IMR-90 (cell line): Measurements from ENCODE around the gene DYRK3. TPM values are rescaled to one million over a fixed set of nuclear protein-coding genes. Genes with fewer than 3 reads are reported as not detected.

Experiments
- ATAC-seq: fragments of 200-7000 bp; cut with Tn5 transposase; 2 replicates; pipeline ENCODE4 v1.9.1; 2020; ENCODE audit warnings: low read depth, mild to moderate bottlenecking, moderate library complexity
- BruUV-seq: library from RNA; stranded (reverse); fragments of 400-500 nt; replicated peaks from 2 replicates; lab custom pipeline; 2021; lab: Mats Ljungman, UMichigan
- CTCF ChIA-PET: fragments of 300-600 bp; formaldehyde crosslinking; extraction: SDS; loops from one replicate; lab custom pipeline; 2021; ENCODE audit warnings: antibody characterized with exemption; lab: Yijun Ruan, JAX
- POLR2A ChIA-PET: fragments of 300-600 bp; sonication (Branson Sonifier 250); formaldehyde crosslinking; loops from one replicate; lab custom pipeline; 2022; ENCODE audit warnings: antibody characterized with exemption; ENCODE audit not compliant: unreplicated experiment; lab: Charles Lee
- DNase-seq: peaks from one replicate; pipeline ENCODE4 v3.0.0; 2013
- H2AFZ ChIP-seq: replicated peaks from 2 replicates; pipeline ENCODE3; 2013; ENCODE audit warnings: low read length, mild to moderate bottlenecking; ENCODE audit not compliant: poor library complexity
- H2AK5ac ChIP-seq: 2 replicates; pipeline ENCODE4 v1.6.1; 2013; ENCODE audit warnings: low read depth, low read length, inconsistent platforms
- H2AK9ac ChIP-seq: replicated peaks from 2 replicates; pipeline ENCODE3; 2013; ENCODE audit warnings: mild to moderate bottlenecking, low read depth, low read length, moderate library complexity; ENCODE audit not compliant: poor library complexity
- H2BK120ac ChIP-seq: 2 replicates; pipeline ENCODE4 v1.6.1; 2013; ENCODE audit warnings: low read depth, low read length, inconsistent platforms
- H2BK15ac ChIP-seq: 3 replicates; pipeline ENCODE4 v1.6.1; 2013; ENCODE audit warnings: low read depth, low read length, inconsistent platforms
- H2BK20ac ChIP-seq: 2 replicates; pipeline ENCODE4 v1.6.1; 2013; ENCODE audit warnings: low read depth, mild to moderate bottlenecking, inconsistent platforms, low read length, moderate library complexity
- H2BK5ac ChIP-seq: 2 replicates; pipeline ENCODE4 v1.6.1; 2013; ENCODE audit warnings: mild to moderate bottlenecking, low read depth, low read length, inconsistent platforms; ENCODE audit not compliant: poor library complexity, severe bottlenecking
- H3K14ac ChIP-seq: replicated peaks from 2 replicates; pipeline ENCODE4 v1.6.1; 2013; ENCODE audit warnings: low read depth, low read length, inconsistent platforms
- H3K18ac ChIP-seq: 2 replicates; pipeline ENCODE4 v1.6.1; 2013; ENCODE audit warnings: low read depth, low read length, control low read depth
- H3K23ac ChIP-seq: 2 replicates; pipeline ENCODE4 v1.6.1; 2013; ENCODE audit warnings: low read depth, low read length, inconsistent platforms
- H3K27ac ChIP-seq: 2 replicates; pipeline ENCODE4 v1.5.1; 2013; ENCODE audit warnings: mild to moderate bottlenecking, control low read depth, low read length; ENCODE audit not compliant: insufficient read depth
- H3K27me3 ChIP-seq: 2 replicates; pipeline ENCODE4 v1.6.1; 2013; ENCODE audit warnings: low read length; ENCODE audit not compliant: control insufficient read depth, insufficient read depth
- H3K36me3 ChIP-seq: 2 replicates; pipeline ENCODE4 v1.6.1; 2013; ENCODE audit warnings: low read length, mixed read lengths; ENCODE audit not compliant: control insufficient read depth, insufficient read depth
- H3K4ac ChIP-seq: 2 replicates; pipeline ENCODE4 v1.6.1; 2013; ENCODE audit warnings: low read depth, low read length, inconsistent platforms
- H3K4me1 ChIP-seq: 2 replicates; pipeline ENCODE4 v1.6.1; 2013; ENCODE audit warnings: low read length, mixed read lengths; ENCODE audit not compliant: control insufficient read depth, insufficient read depth
- H3K4me2 ChIP-seq: 2 replicates; pipeline ENCODE4 v1.6.1; 2013; ENCODE audit warnings: low read depth, mild to moderate bottlenecking, control low read depth, low read length, moderate library complexity
- H3K4me3 ChIP-seq: 2 replicates; pipeline ENCODE4 v1.5.1; 2013; ENCODE audit warnings: low read depth, mild to moderate bottlenecking, control low read depth, low read length, moderate library complexity; ENCODE audit not compliant: insufficient read depth
- H3K56ac ChIP-seq: 2 replicates; pipeline ENCODE4 v1.6.1; 2013; ENCODE audit warnings: low read length, inconsistent platforms; ENCODE audit not compliant: insufficient read depth; ENCODE audit errors: extremely low read depth
- H3K79me1 ChIP-seq, 2 experiments: 2 replicates each; pipeline ENCODE4 v1.6.1; 2013; ENCODE audit warnings: low read length in 2 of 2, inconsistent platforms in 1 of 2, low read depth in 1 of 2
- H3K9ac ChIP-seq: 2 replicates; pipeline ENCODE4 v1.6.1; 2013; ENCODE audit warnings: low read depth, low read length, control low read depth
- H3K9me1 ChIP-seq: 2 replicates; pipeline ENCODE4 v1.6.1; 2013; ENCODE audit warnings: low read length, inconsistent platforms; ENCODE audit not compliant: insufficient read depth
- H3K9me3 ChIP-seq: 2 replicates; pipeline ENCODE4 v1.6.1; 2013; ENCODE audit warnings: low read length; ENCODE audit not compliant: control insufficient read depth, insufficient read depth
- H4K20me1 ChIP-seq: 2 replicates; pipeline ENCODE4 v1.6.1; 2013; ENCODE audit warnings: low read length, inconsistent platforms; ENCODE audit not compliant: insufficient read depth
- H4K5ac ChIP-seq: 2 replicates; pipeline ENCODE4 v1.6.1; 2013; ENCODE audit warnings: mild to moderate bottlenecking, low read depth, low read length, control low read depth
- H4K8ac ChIP-seq, 2 experiments: 2 replicates each; pipeline ENCODE4 v1.6.1; 2013; ENCODE audit warnings: low read depth in 2 of 2, low read length in 2 of 2, control low read depth in 1 of 2, inconsistent platforms in 1 of 2
- H4K91ac ChIP-seq: 2 replicates; pipeline ENCODE4 v1.6.1; 2013; ENCODE audit warnings: low read depth, low read length, inconsistent platforms; ENCODE audit not compliant: insufficient read depth
- BHLHE40 ChIP-seq: fragments of 150-350 bp; IDR thresholded peaks from 2 replicates; pipeline ENCODE4 v1.6.1; 2016; ENCODE audit warnings: mild to moderate bottlenecking, low read depth, low read length
- CEBPB ChIP-seq: IDR thresholded peaks from 2 replicates; pipeline ENCODE4 v1.6.1; 2012; ENCODE audit warnings: low read depth, low read length, improper control_type of control experiment
- CHD1 ChIP-seq: IDR thresholded peaks from 2 replicates; pipeline ENCODE4 v1.6.1; 2012; ENCODE audit warnings: low read depth, low read length, improper control_type of control experiment
- FOS ChIP-seq: fragments of 150-350 bp; IDR thresholded peaks from 2 replicates; pipeline ENCODE4 v1.6.1; 2016; ENCODE audit warnings: low read depth, low read length
- MAFK ChIP-seq: IDR thresholded peaks from 2 replicates; pipeline ENCODE4 v1.6.1; 2012; ENCODE audit warnings: low read depth, low read length, improper control_type of control experiment
- MAZ ChIP-seq: IDR thresholded peaks from 2 replicates; pipeline ENCODE4 v1.6.1; 2012; ENCODE audit warnings: low read depth, mild to moderate bottlenecking, low read length, improper control_type of control experiment, moderate library complexity, borderline replicate concordance
- MXI1 ChIP-seq: IDR thresholded peaks from 2 replicates; pipeline ENCODE4 v1.6.1; 2012; ENCODE audit warnings: low read depth, mild to moderate bottlenecking, low read length, moderate library complexity, borderline replicate concordance
- NFE2L2 ChIP-seq: fragments of 150-350 bp; IDR thresholded peaks from 2 replicates; pipeline ENCODE4 v1.6.1; 2016; ENCODE audit warnings: low read depth, mild to moderate bottlenecking, low read length
- POLR2A ChIP-seq: IDR thresholded peaks from 2 replicates; pipeline ENCODE4 v1.6.1; 2012; ENCODE audit warnings: mild to moderate bottlenecking, low read depth, low read length
- RAD21 ChIP-seq: IDR thresholded peaks from 2 replicates; pipeline ENCODE4 v1.6.1; 2012; ENCODE audit warnings: low read length, improper control_type of control experiment
- RCOR1 ChIP-seq: IDR thresholded peaks from 2 replicates; pipeline ENCODE4 v1.6.1; 2012; ENCODE audit warnings: mild to moderate bottlenecking, low read length, improper control_type of control experiment; ENCODE audit not compliant: insufficient replicate concordance
- RFX5 ChIP-seq: IDR thresholded peaks from 2 replicates; pipeline ENCODE4 v1.8.0; 2012; ENCODE audit warnings: low read depth, mild to moderate bottlenecking, low read length, moderate library complexity
- SMC3 ChIP-seq: fragments of 150-350 bp; IDR thresholded peaks from 2 replicates; pipeline ENCODE4 v1.6.1; 2016; ENCODE audit warnings: low read depth, mild to moderate bottlenecking, antibody characterized with exemption, low read length, moderate library complexity
- WGBS, 2 experiments: methylation state at CpG; one replicate each; pipeline versions ENCODE4 v1.1.5 to v1.1.7; 2013; ENCODE audit warnings: missing lambda C conversion rate in 2 of 2; ENCODE audit not compliant: insufficient read length in 1 of 2; ENCODE audit errors: extremely low coverage in 2 of 2; 5-methylcytosine and 5-hydroxymethylcytosine counted together
- dilution Hi-C: fragments of 300-500 bp; cut with HindIII; formaldehyde crosslinking; loops from one replicate; pipeline ENCODE4 v1.14.3; 2018; ENCODE audit warnings: low sequenced_read_pairs; ENCODE audit not compliant: unreplicated experiment
- in situ Hi-C: fragments of 300-500 bp; cut with MboI; formaldehyde crosslinking; loops from 3 replicates; pipeline ENCODE4 v1.14.3; 2019; ENCODE audit warnings: low sequenced_read_pairs, inconsistent platforms, mixed read lengths
- intact Hi-C: fragments of 100-400 bp; cut with micrococcal nuclease; formaldehyde crosslinking; loops from 2 replicates; pipeline ENCODE4 v1.10.0; 2022
- polyA plus RNA-seq, 3 experiments: library from polyadenylated mRNA; depleted of rRNA; stranded (reverse); fragments of >200 nt; gene quantifications; 2 replicates each; pipeline ENCODE4 v1.2.3, GENCODE V29; 2012; ENCODE audit warnings: low replicate concordance in 1 of 3
- total RNA-seq: library from RNA; depleted of rRNA; stranded (reverse); fragments of >200 nt; gene quantifications from 2 replicates; pipeline ENCODE4 v1.2.3, GENCODE V29; 2012
- TF ChIP-seq, protein P1 (sequence below): fragments of 150-350 bp; IDR thresholded peaks from 2 replicates; pipeline ENCODE4 v1.6.1; 2016; ENCODE audit warnings: low read depth, mild to moderate bottlenecking, low read length, moderate library complexity, borderline replicate concordance
- TF ChIP-seq, protein P2 (sequence below): conservative IDR thresholded peaks from 2 replicates; pipeline ENCODE4 v1.5.1; 2012; ENCODE audit warnings: mild to moderate bottlenecking, low read depth, low read length, improper control_type of control experiment
- TF ChIP-seq, protein P3 (sequence below): fragments of 150-350 bp; IDR thresholded peaks from 2 replicates; pipeline ENCODE4 v1.6.1; 2017; ENCODE audit warnings: mild to moderate bottlenecking, antibody characterized with exemption, low read length, low read depth

DYRK3 gene
- total and polyA plus RNA-seq, 2 of the 4 experiments (the other 2 are of a cell fraction), result 5.5 to 22.0 TPM

DNA sequence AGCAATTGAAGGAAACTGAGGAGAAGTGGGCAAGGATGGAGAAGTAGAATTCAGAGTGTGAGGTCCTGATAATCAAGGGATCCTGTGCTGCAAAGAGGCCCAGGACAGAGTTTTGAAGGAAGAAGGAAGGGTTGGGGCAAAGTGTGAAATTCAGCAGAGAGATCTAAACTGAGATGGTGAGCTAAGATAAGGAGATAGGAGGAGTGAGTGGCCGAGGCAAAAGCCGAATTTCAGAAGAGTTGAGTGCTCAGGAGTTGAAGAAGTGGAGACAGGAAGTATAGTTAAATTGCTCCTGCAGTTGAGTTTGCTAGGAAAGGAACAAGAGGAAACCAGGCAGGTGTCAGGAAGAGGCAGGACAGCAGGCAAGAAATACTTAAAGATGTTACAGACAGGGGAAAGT lies 33.0 kb downstream of the DYRK3 start:
- no peak overlapping the region for H3K18ac ChIP-seq
- no peak overlapping the region for H4K8ac ChIP-seq
- H3K36me3 ChIP-seq, result no peaks in the 10 kb centered on the region
- peaks cover 5% of the 10 kb centered on the region for H3K4me1 ChIP-seq
- peaks cover 14% of the 10 kb centered on the region for H3K27me3 ChIP-seq
- no peak overlapping the region for H2BK5ac ChIP-seq
- no peak overlapping the region for H3K56ac ChIP-seq
- no peak for ATAC-seq
- H4K91ac ChIP-seq, result no peak overlapping the region
- H4K5ac ChIP-seq, result no peak overlapping the region
- intact Hi-C loops, result no loop called here
- no peak overlapping the region for H3K14ac ChIP-seq
- H2BK20ac ChIP-seq, result no peak overlapping the region
- H2AK5ac ChIP-seq, result no peak overlapping the region
- ChIA-PET CTCF (interaction anchor here (1.7 to 1.8 kb wide), 2 partner anchors 33 to 35 kb away, joined by 6 read pairs; partner anchors contain the start of gene DYRK3), POLR2A (no interaction called here)
- no peak overlapping the region for H2BK120ac ChIP-seq
- H3K4ac ChIP-seq, result no peak overlapping the region
- H3K23ac ChIP-seq, result no peak overlapping the region
- no peak overlapping the region for H2BK15ac ChIP-seq
- BruUV-seq, result no TSS peak
- H3K9ac ChIP-seq, result no peak overlapping the region
- TF ChIP-seq MAZ, result no peak
- TF ChIP-seq RCOR1, result no peak
- no peak for TF ChIP-seq FOS
- TF ChIP-seq, protein P1, sequence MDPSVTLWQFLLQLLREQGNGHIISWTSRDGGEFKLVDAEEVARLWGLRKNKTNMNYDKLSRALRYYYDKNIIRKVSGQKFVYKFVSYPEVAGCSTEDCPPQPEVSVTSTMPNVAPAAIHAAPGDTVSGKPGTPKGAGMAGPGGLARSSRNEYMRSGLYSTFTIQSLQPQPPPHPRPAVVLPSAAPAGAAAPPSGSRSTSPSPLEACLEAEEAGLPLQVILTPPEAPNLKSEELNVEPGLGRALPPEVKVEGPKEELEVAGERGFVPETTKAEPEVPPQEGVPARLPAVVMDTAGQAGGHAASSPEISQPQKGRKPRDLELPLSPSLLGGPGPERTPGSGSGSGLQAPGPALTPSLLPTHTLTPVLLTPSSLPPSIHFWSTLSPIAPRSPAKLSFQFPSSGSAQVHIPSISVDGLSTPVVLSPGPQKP, result no peak
- no peak for TF ChIP-seq BHLHE40
- TF ChIP-seq POLR2A, result no peak
- no peak for TF ChIP-seq MXI1
- no peak for TF ChIP-seq RAD21
- TF ChIP-seq, protein P2, sequence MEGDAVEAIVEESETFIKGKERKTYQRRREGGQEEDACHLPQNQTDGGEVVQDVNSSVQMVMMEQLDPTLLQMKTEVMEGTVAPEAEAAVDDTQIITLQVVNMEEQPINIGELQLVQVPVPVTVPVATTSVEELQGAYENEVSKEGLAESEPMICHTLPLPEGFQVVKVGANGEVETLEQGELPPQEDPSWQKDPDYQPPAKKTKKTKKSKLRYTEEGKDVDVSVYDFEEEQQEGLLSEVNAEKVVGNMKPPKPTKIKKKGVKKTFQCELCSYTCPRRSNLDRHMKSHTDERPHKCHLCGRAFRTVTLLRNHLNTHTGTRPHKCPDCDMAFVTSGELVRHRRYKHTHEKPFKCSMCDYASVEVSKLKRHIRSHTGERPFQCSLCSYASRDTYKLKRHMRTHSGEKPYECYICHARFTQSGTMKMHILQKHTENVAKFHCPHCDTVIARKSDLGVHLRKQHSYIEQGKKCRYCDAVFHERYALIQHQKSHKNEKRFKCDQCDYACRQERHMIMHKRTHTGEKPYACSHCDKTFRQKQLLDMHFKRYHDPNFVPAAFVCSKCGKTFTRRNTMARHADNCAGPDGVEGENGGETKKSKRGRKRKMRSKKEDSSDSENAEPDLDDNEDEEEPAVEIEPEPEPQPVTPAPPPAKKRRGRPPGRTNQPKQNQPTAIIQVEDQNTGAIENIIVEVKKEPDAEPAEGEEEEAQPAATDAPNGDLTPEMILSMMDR, result no peak
- no peak for TF ChIP-seq CHD1
- no peak for TF ChIP-seq NFE2L2
- TF ChIP-seq MAFK, result no peak
- no peak for TF ChIP-seq RFX5
- TF ChIP-seq, protein P3, sequence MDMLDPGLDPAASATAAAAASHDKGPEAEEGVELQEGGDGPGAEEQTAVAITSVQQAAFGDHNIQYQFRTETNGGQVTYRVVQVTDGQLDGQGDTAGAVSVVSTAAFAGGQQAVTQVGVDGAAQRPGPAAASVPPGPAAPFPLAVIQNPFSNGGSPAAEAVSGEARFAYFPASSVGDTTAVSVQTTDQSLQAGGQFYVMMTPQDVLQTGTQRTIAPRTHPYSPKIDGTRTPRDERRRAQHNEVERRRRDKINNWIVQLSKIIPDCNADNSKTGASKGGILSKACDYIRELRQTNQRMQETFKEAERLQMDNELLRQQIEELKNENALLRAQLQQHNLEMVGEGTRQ, result no peak
- TF ChIP-seq SMC3, result no peak
- TF ChIP-seq CEBPB, result no peak
- no peak overlapping the region for H3K4me2 ChIP-seq
- H4K20me1 ChIP-seq, result no peaks in the 10 kb centered on the region
- H2AFZ ChIP-seq, result no peak overlapping the region
- no peak for DNase-seq
- no peaks in the 10 kb centered on the region for H3K79me1 ChIP-seq
- peaks cover 3% of the 10 kb centered on the region; the same call in 1 of the 2 replicates for H3K9me1 ChIP-seq
- H3K4me3 ChIP-seq, result no peak overlapping the region
- in situ Hi-C loops, result loop anchor here (10.0 kb wide), 1 partner anchor 184 kb away; no protein-coding TSS in a partner anchor
- dilution Hi-C loops, result no loop called here
- no peak overlapping the region for H2AK9ac ChIP-seq
- WGBS, 2 experiments, result 0% methylated on average over 2 of the region's 2 CpGs; no CpG with 5 or more reads in 1 of the 2 experiments
- H3K9me3 ChIP-seq, result no peaks in the 10 kb centered on the region
- H3K27ac ChIP-seq, result no peak overlapping the region
